ENCODE results near the gene ANKRD26. TPM values are rescaled to one million over a fixed set of nuclear protein-coding genes. Genes with fewer than 3 reads are reported as not detected.

The ANKRD26 gene
- 13.4 and 14.6 TPM in 2 replicates for total RNA-seq

GRCh38 chr10:27099916-27100812 is at the start of gene ANKRD26:
ANKRD26 (minus strand) TSS chr10:27100494; CDS start chr10:27100326, 168 bp downstream.

Other genes starting within 250 kb of the ANKRD26 start
- gene ABI1, start 239.5 kb downstream of the ANKRD26 start, total RNA-seq, result 29.1 and 32.8 TPM in 2 replicates
- gene YME1L1, start 53.9 kb upstream of the ANKRD26 start, total RNA-seq, result 114 and 123 TPM in 2 replicates
- 13.5 and 32.8 TPM in 2 replicates for gene MASTL, start 54.9 kb upstream of the ANKRD26 start, total RNA-seq
- 24.8 and 26.5 TPM in 2 replicates for gene ACBD5, start 140.3 kb upstream of the ANKRD26 start, total RNA-seq

Data from uterine smooth muscle cell (primary cell).